Measurements from ENCODE around the gene SCD5. TPM values are rescaled to one million over a fixed set of nuclear protein-coding genes. Genes with fewer than 3 reads are reported as not detected.

Gene SCD5
- total and polyA plus RNA-seq, 2 experiments from 2014 or later, result 0.79 to 1.6 TPM

- TF ChIP-seq ZNF462 (CRISPR knock-in tag; IDR thresholded peaks at IDR 0.05) (no peak), NANOG (IDR thresholded peaks at IDR 0.05; ENCODE audit: borderline replicate concordance) (no peak), EZH2phosphoT487 (IDR thresholded peaks at IDR 0.05; ENCODE audit: unreplicated experiment) (no peak), ETS1 (IDR thresholded peaks at IDR 0.05) (no peak), ZNF331 (CRISPR knock-in tag; IDR thresholded peaks at IDR 0.05; ENCODE audit: low read depth) (no peak), JUNB (IDR thresholded peaks at IDR 0.05; ENCODE audit: unreplicated experiment) (no peak), CREB1 (CRISPR knock-in tag; IDR thresholded peaks at IDR 0.05; ENCODE audit: low read depth) (no peak), REST (IDR thresholded peaks at IDR 0.05; ENCODE audit: unreplicated experiment) (no peak), CTCF (conservative IDR thresholded peaks at IDR 0.05; ENCODE audit: low read depth in 2 of 2) (no peak), STAT1 (IDR thresholded peaks at IDR 0.05; ENCODE audit: unreplicated experiment) (no peak)
Observed at GRCh38 chr4:82694892-82695291, 103.7 kb downstream of the SCD5 start (continued).

Measured in GM23338 (cell line).